HG03439 (cell line): ENCODE data around the gene CDIP1.
A peak's percentile ranks its signal among the peaks of the same experiment; 100 is the strongest.

ENCODE experiments used
- ATAC-seq: cut with Tn5 transposase; IDR thresholded peaks from one replicate; pipeline ENCODE4 v1.9.1; 2021; ENCODE audit warnings: mild to moderate bottlenecking, moderate library complexity; ENCODE audit not compliant: unreplicated experiment

CDIP1 gene

DNA sequence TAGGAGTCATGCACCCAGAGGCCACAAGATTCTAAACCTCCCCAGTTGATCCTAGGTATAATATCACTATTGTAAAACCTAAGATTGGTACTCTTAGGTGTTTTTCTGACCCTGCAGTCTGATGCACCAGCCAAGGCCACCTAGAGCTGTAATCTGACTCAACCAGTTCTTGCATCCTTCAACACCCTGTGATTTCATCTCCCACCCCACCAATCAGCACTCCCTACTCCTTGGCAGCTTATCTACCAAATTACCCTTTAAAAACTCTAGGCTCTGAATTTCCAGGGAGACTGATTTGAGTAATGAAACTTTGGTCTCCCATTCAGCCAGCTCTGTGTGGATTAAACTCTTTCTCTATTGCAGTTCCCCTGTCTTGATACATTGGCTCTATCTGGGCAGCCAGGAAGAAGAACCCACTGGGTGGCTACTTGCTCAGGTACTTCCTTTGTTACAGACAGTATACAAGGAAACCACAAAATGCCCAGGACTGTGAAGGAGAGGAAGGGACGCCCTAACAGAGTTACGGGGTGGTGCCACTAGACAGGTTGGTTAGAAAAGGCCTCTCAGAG, 1.2 kb upstream of the CDIP1 start:
- ATAC-seq = no peak

DNA sequence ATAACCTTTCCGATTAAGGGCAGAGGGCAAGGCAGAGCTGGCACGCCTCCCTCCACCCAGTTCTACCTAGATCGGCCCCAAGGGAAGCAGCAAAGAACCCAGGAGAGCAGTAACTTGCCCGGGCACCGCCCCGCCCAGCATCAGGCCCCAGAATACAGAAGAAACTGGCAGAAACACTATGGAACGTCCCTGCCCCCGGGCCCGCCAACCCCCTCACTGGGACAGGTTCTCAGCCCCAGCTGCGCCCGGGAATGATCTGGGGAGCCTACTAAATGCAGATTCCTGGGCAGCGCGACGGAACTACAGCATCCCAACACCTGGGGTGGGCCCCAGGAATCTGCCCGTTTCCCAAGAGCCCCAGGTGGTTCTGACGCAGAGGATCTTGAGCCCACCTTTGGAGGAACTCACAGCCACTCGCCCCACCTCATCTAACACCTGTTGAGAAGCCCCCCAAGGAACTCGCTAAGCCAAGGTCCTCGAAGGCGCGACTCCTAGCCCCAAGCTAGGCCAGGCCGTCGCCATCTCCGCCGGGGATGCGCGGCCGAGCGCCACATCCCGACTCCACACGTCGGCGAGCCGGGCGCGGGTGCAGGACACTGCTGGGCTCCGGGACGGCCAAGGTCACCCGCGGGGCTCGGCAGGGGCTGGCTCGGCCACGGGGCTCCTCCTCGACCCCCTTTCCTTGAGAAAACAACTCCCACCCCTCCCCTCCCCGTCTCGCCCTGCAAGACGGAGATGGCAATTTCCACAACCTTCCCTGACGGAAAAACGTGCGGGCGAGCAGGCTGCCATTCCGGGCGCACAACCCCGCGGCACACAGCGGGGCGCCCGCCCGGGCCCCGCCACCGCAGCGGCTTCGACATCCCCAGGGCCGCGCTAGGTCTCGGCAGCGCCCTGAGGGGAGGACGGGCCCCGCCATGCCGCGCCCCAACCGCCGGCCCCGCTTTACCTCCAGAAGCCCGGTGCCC, 913 bp downstream of the CDIP1 start:
- peak; percentile 13 for ATAC-seq

DNA sequence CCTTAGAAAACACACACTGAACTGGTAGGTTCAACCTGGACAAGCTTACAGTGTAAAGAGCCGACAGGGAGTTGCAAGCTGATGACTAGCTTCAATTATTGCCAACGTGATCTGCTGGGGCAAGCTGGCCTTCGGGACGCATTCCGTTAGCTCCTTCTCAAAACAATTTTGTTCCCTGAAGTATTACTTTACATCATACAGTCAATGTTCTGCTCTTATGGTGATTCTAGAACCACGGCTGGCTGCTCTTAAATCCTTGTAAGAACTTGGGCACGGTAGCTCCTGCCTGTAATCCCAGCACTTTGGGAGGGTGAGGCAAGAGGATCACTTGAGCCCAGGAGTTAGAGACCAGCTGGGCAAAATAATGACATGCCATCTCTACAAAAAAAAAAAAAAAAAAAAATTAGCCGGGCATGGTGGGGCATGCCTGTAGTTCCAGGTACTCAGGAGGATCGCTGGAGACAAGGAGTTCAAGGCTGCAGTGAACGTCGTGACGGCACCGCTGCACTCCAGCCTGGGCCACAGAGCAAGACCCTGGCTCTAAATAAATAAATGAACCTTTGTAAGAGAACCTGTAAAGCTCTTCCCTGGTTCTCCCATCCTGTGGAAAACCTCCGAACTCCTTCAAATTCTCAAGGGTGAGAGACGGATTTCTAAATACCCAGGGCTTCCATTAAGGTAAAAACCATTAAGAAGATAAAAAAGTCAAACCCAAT, 2.0 kb downstream of the CDIP1 start:
- ATAC-seq = no peak

GRCh38 chr16:4535627-4536108, 2.9 kb downstream of the CDIP1 start:
- no peak for ATAC-seq

- no peak for ATAC-seq
These were observed 4.3 kb downstream of the CDIP1 start for GRCh38 chr16:4534151-4534790.

GRCh38 chr16:4533490-4533889, 5.1 kb downstream of the CDIP1 start:
- no peak for ATAC-seq

DNA sequence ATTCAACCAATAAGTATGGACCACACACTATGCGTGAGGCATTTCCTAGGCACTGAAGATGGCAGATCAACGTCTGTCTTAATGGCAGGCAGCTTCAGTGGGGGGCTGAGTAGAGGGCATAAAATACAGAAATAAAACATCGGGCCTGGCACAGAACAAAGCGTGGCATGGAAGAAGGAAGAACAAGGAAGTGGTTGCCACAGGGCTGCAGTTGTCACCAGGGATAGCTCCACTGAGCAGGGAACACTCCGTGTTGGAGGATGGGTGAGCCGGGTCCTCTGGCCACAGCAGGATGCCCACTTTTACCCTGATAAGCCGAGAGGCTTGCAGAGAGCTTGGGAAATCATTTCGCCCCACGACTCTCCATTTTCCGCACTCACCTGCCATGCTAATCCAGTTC, 6.3 kb downstream of the CDIP1 start:
- no peak for ATAC-seq

GRCh38 chr16:4531811-4532210, 6.8 kb downstream of the CDIP1 start:
- no peak for ATAC-seq

DNA sequence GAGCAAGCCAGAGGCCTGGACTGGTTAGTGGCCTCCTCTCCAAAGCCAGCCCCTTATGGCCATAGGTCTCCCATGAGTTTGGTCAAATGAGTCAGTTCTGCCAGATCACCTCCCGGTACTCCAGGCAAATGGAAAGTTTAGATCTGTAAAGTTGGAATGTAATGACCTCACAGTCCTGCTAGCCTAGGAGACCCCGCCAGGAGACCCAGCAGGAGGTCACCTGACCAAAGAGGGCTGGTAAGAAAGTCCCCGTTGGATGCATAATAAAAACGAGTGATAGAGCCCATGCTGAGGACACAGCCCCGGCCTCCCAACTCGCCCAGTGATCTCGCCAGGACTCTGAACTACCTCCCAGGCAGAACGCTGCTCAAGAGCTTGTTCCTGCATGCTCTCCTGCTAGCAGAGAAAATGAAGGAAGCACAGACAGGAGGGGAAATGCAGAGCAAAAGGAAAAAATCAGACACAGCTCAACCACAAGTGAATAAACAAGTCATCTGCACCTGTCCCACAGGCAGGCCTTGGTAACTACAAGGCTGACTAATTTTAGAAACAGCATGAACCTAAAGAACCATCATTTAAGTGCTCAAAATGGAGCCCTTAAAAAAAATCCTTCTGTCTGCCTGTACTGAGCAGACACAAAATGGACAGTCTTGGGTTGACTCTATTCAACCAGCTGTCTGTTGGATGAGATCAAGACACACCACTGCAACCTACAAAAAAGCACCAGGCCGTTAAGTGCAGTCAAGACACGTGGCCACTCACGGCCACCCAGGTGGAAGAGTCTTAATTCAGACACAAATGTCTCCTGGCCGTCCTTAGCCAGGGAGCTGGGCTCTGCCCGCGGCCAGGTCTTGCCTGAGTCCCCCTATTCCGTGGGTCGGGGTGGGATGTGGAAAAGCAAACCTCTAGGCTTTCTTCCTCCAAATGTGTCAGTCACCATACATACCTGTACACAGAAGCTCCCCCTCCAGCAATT, 9.2 kb downstream of the CDIP1 start:
- no peak for ATAC-seq

- no peak for ATAC-seq
These were observed 12.8 kb downstream of the CDIP1 start for GRCh38 chr16:4525634-4526277.

DNA sequence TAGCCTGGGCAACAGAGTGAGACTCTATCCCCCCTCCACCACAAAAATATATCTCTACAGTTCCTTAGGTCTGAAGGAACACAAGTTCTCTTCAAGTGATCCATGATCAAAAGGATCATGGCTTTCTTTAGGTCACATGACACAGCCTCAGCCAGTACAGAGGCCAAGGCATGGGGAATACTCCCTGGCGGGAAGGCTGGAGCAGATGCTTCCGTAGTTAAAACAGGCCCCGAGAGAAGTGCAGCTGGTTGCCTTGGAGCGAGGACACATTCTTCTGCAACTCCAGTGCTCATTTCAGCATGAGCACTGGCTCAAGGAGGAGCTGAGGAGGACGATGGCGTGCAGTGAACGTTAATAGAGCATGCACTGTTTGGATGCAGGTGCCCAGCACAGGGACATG, 13.5 kb downstream of the CDIP1 start:
- no peak for ATAC-seq

GRCh38 chr16:4524571-4524970, 14.0 kb downstream of the CDIP1 start:
- ATAC-seq = no peak

- no peak for ATAC-seq
These were observed 14.9 kb downstream of the CDIP1 start for GRCh38 chr16:4523686-4524085.

GRCh38 chr16:4522051-4522581, 16.5 kb downstream of the CDIP1 start:
- no peak for ATAC-seq

GRCh38 chr16:4520913-4521312, 17.7 kb downstream of the CDIP1 start:
- ATAC-seq = no peak

DNA sequence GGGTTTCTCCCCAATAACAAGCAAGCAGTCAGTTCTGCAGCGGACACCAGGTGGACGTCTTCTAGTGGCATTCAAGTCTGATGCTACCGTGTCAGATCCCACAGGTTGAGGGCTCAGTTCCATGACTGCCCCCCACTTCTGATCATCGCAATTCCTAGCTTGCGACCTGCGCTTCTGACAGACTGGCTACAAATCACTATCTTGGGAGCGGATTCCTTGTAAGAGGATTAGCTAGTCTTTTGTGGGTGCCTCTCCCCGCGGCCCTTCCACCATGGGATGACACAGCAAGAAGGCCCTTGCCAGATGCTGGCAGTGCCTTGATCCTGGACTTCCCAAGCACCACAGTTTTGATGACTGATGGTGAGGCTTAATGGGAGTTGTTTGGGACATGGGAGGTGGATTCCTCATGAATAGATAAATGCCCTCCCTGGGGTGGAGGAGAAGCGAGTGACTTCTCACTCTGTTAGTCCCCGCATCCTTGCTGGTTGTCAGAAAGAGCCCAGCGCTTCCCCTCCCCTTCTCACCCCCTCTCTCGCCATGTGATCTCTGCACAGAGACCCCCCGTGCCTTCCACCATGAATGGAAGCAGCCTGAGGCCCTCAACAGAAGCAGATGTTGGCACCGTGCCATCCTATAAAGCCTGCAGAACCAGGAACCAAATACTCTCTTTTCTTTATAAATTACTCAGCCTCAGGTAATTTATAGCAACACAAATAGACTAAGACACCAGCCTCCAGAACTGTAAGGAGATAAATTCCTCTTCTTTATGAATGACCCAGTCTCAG, 19.1 kb downstream of the CDIP1 start:
- no peak for ATAC-seq

GRCh38 chr16:4517812-4518680, 20.5 kb downstream of the CDIP1 start:
- no peak for ATAC-seq
